OCI-LY1 (cell line): ENCODE data around the gene PLGRKT.

Experiments
- H2AFZ ChIP-seq: fragments of 200-600 bp; sonication (generic), shearing (Covaris generic); 2 replicates; pipeline ENCODE4 v1.6.0; 2014; ENCODE audit warnings: antibody characterized with exemption, mild to moderate bottlenecking, low read length
- H3F3A ChIP-seq: fragments of 200-600 bp; sonication (generic), shearing (Covaris generic); 2 replicates; pipeline ENCODE4 v1.6.0; 2014; ENCODE audit warnings: mild to moderate bottlenecking, antibody characterized with exemption, low read length, moderate library complexity; ENCODE audit not compliant: insufficient read depth
- H3K27ac ChIP-seq: fragments of 200-600 bp; sonication (generic); 2 replicates; pipeline ENCODE4 v1.5.1; 2014; ENCODE audit warnings: low read length, mixed run types, mild to moderate bottlenecking, low read depth; ENCODE audit not compliant: poor library complexity, severe bottlenecking
- H3K27me3 ChIP-seq: fragments of 200-600 bp; sonication (generic); 2 replicates; pipeline ENCODE4 v1.6.0; 2014; ENCODE audit warnings: antibody characterized with exemption, mild to moderate bottlenecking, low read length, moderate library complexity; ENCODE audit not compliant: insufficient read depth
- H3K36me3 ChIP-seq: fragments of 200-600 bp; sonication (generic); 2 replicates; pipeline ENCODE4 v1.6.1; 2014; ENCODE audit warnings: mild to moderate bottlenecking, antibody characterized with exemption, low read length, moderate library complexity, mixed read lengths; ENCODE audit not compliant: insufficient read depth
- H3K4me1 ChIP-seq: fragments of 200-600 bp; sonication (generic); 2 replicates; pipeline ENCODE4 v1.5.1; 2014; ENCODE audit warnings: mild to moderate bottlenecking, low read length, moderate library complexity; ENCODE audit not compliant: insufficient read depth, severe bottlenecking
- H3K4me2 ChIP-seq: fragments of 200-600 bp; sonication (generic), shearing (Covaris generic); 2 replicates; pipeline ENCODE4 v1.6.1; 2014; ENCODE audit warnings: low read length
- H3K4me3 ChIP-seq: fragments of 200-600 bp; sonication (generic); 2 replicates; pipeline ENCODE4 v1.5.1; 2014; ENCODE audit warnings: low read length, low read depth, mild to moderate bottlenecking, mixed read lengths; ENCODE audit not compliant: poor library complexity, severe bottlenecking
- H3K79me2 ChIP-seq: fragments of 200-600 bp; shearing (Covaris generic); 2 replicates; pipeline ENCODE4 v1.6.1; 2016; ENCODE audit warnings: mixed run types, low read length, mixed read lengths; ENCODE audit not compliant: insufficient read depth
- H3K9ac ChIP-seq: fragments of 200-600 bp; sonication (generic), shearing (Covaris generic); 2 replicates; pipeline ENCODE4 v1.6.1; 2014; ENCODE audit warnings: mild to moderate bottlenecking, low read length, mixed read lengths
- H3K9me2 ChIP-seq: fragments of 200-600 bp; sonication (generic), shearing (Covaris generic); 2 replicates; pipeline ENCODE4 v1.6.1; 2014; ENCODE audit warnings: low read depth, mild to moderate bottlenecking, low read length, mixed read lengths
- H3K9me3 ChIP-seq: fragments of 200-600 bp; shearing (Covaris generic); 2 replicates; pipeline ENCODE4 v1.6.1; 2014; ENCODE audit warnings: low read length, mixed read lengths
- H4K20me1 ChIP-seq: fragments of 200-600 bp; sonication (generic), shearing (Covaris generic); 2 replicates; pipeline ENCODE4 v1.6.0; 2016; ENCODE audit warnings: mild to moderate bottlenecking, low read length; ENCODE audit not compliant: insufficient read depth
- CTCF ChIP-seq: fragments of 200-600 bp; sonication (generic), shearing (Covaris generic); IDR thresholded peaks from 2 replicates; pipeline ENCODE4 v1.5.1; 2017; ENCODE audit warnings: mild to moderate bottlenecking, antibody characterized with exemption, low read length, moderate library complexity, mixed read lengths
- EZH2 ChIP-seq: fragments of 200-600 bp; sonication (generic), shearing (Covaris generic); IDR thresholded peaks from 2 replicates; pipeline ENCODE4 v1.8.0; 2017; ENCODE audit warnings: borderline replicate concordance, mixed run types, mild to moderate bottlenecking, antibody characterized with exemption, low read length, moderate library complexity, mixed read lengths

The PLGRKT gene

GRCh38 chr9:5418481-5418880 is 19.2 kb downstream of the PLGRKT start:
- no peak overlapping the region for H3K27ac ChIP-seq
- H4K20me1 ChIP-seq = no peaks in the 10 kb centered on the region
- no peak overlapping the region for H3K4me3 ChIP-seq
- H3K9me2 ChIP-seq = no peaks in the 10 kb centered on the region
- no peaks in the 10 kb centered on the region for H3K79me2 ChIP-seq
- no peaks in the 10 kb centered on the region for H3F3A ChIP-seq
- H3K27me3 ChIP-seq = no peaks in the 10 kb centered on the region
- no peak overlapping the region for H3K4me2 ChIP-seq
- no peaks in the 10 kb centered on the region for H3K36me3 ChIP-seq
- no peak for TF ChIP-seq CTCF
- no peak for TF ChIP-seq EZH2
- H3K9me3 ChIP-seq = no peaks in the 10 kb centered on the region
- no peak overlapping the region for H3K9ac ChIP-seq
- H2AFZ ChIP-seq = no peak overlapping the region
- H3K4me1 ChIP-seq = no peaks in the 10 kb centered on the region

GRCh38 chr9:5416953-5417352 is 20.8 kb downstream of the PLGRKT start:
- no peaks in the 10 kb centered on the region for H3K4me1 ChIP-seq
- H3K9ac ChIP-seq = no peak overlapping the region
- H3K9me3 ChIP-seq = no peaks in the 10 kb centered on the region
- H3K27me3 ChIP-seq = no peaks in the 10 kb centered on the region
- no peaks in the 10 kb centered on the region for H3F3A ChIP-seq
- H2AFZ ChIP-seq = no peak overlapping the region
- no peaks in the 10 kb centered on the region for H3K36me3 ChIP-seq
- TF ChIP-seq CTCF (no peak), EZH2 (no peak)
- H3K79me2 ChIP-seq = no peaks in the 10 kb centered on the region
- no peak overlapping the region for H3K27ac ChIP-seq
- H3K4me3 ChIP-seq = no peak overlapping the region
- H3K4me2 ChIP-seq = no peak overlapping the region
- H4K20me1 ChIP-seq = no peaks in the 10 kb centered on the region
- no peaks in the 10 kb centered on the region for H3K9me2 ChIP-seq

GRCh38 chr9:5408596-5408995 is 29.1 kb downstream of the PLGRKT start:
- H3K27me3 ChIP-seq = no peaks in the 10 kb centered on the region
- no peak overlapping the region for H2AFZ ChIP-seq
- no peak overlapping the region for H3K9ac ChIP-seq
- H3K9me2 ChIP-seq = no peaks in the 10 kb centered on the region
- no peak overlapping the region for H3K4me2 ChIP-seq
- no peaks in the 10 kb centered on the region for H3K36me3 ChIP-seq
- no peaks in the 10 kb centered on the region for H4K20me1 ChIP-seq
- no peaks in the 10 kb centered on the region for H3K4me1 ChIP-seq
- no peak overlapping the region for H3K4me3 ChIP-seq
- peaks cover 20% of the 10 kb centered on the region for H3K9me3 ChIP-seq
- no peaks in the 10 kb centered on the region for H3K79me2 ChIP-seq
- TF ChIP-seq CTCF (no peak), EZH2 (no peak)
- H3F3A ChIP-seq = no peaks in the 10 kb centered on the region; the same call in 1 of the 2 replicates
- no peak overlapping the region for H3K27ac ChIP-seq
